ENCODE measurements around the gene LRRC71. TPM values are rescaled to one million over a fixed set of nuclear protein-coding genes. Genes with fewer than 3 reads are reported as not detected.

LRRC71 gene
- not detected in 2 replicates for total RNA-seq (2022)
- percentile 6 among the genes with signal in this experiment for Bru-seq, nascent RNA
- percentile 12 among the genes with signal in this experiment for BruChase-seq, experiment 1, labeled RNA remaining after a 6-hour chase
- not detected for BruChase-seq, experiment 2, labeled RNA remaining after a 2-hour chase
- long read RNA-seq = 0 reads

GRCh38 chr1:156920233-156921052 lies at the start of gene LRRC71:
LRRC71 (plus strand) TSS chr1:156920632; CDS start chr1:156920804, 172 bp downstream.
- H3K4me1 Mint-ChIP-seq (ENCODE audit: low read depth, unreplicated experiment) = no peaks in the 10 kb centered on the region
- intact Hi-C loops (cut with micrococcal nuclease; ENCODE audit: unreplicated experiment) = no loop called here

GRCh38 chr1:156873659-156874058 lies 46.8 kb upstream of the LRRC71 start:
- CTCF ChIA-PET = interaction anchor here (0.7 kb wide), 1 partner anchor 14 kb away, joined by 3 read pairs; no protein-coding TSS in a partner anchor
- no peaks in the 10 kb centered on the region for H3K4me1 Mint-ChIP-seq (ENCODE audit: low read depth, unreplicated experiment)
- H3K27ac Mint-ChIP-seq (ENCODE audit: unreplicated experiment) = no peak overlapping the region
- BruUV-seq (replicated peaks) = no TSS peak
- DNase-seq = no peak
- peaks cover 81% of the 10 kb centered on the region for H3K27me3 Mint-ChIP-seq (ENCODE audit: unreplicated experiment)
- no peaks in the 10 kb centered on the region for H3K36me3 Mint-ChIP-seq (ENCODE audit: insufficient read depth, unreplicated experiment)
- TF ChIP-seq CTCF (IDR thresholded peaks at IDR 0.05; ENCODE audit: unreplicated experiment) = no peak
- H3K4me3 Mint-ChIP-seq (ENCODE audit: low read depth, unreplicated experiment) = no peak overlapping the region
- intact Hi-C loops (cut with micrococcal nuclease; ENCODE audit: unreplicated experiment) = no loop called here
- H3K9me3 Mint-ChIP-seq (ENCODE audit: low read depth, unreplicated experiment) = no peaks in the 10 kb centered on the region

More at GRCh38 chr1:156920233-156921052, at the start of gene LRRC71:
- peak; percentile 87 for TF ChIP-seq CTCF (IDR thresholded peaks at IDR 0.05; ENCODE audit: unreplicated experiment)
- H3K36me3 Mint-ChIP-seq (ENCODE audit: insufficient read depth, unreplicated experiment) = no peaks in the 10 kb centered on the region
- peaks cover 72% of the 10 kb centered on the region for H3K27me3 Mint-ChIP-seq (ENCODE audit: unreplicated experiment)
- H3K9me3 Mint-ChIP-seq (ENCODE audit: low read depth, unreplicated experiment) = no peaks in the 10 kb centered on the region
- H3K4me3 Mint-ChIP-seq (ENCODE audit: low read depth, unreplicated experiment) = peak within 1 kb of the TSS; percentile 12
- no peak within 1 kb of the TSS for H3K27ac Mint-ChIP-seq (ENCODE audit: unreplicated experiment)
- BruUV-seq (replicated peaks) = no TSS peak
- CTCF ChIA-PET = no interaction called here
- peak; percentile 80 for DNase-seq

GRCh38 chr1:156874142-156874541 lies 46.3 kb upstream of the LRRC71 start:
- Mint-ChIP-seq H3K9me3 (ENCODE audit: low read depth, unreplicated experiment) (no peaks in the 10 kb centered on the region), H3K4me3 (ENCODE audit: low read depth, unreplicated experiment) (no peak overlapping the region), H3K27me3 (ENCODE audit: unreplicated experiment) (peaks cover 81% of the 10 kb centered on the region), H3K27ac (ENCODE audit: unreplicated experiment) (no peak overlapping the region), H3K36me3 (ENCODE audit: insufficient read depth, unreplicated experiment) (no peaks in the 10 kb centered on the region), H3K4me1 (ENCODE audit: low read depth, unreplicated experiment) (no peaks in the 10 kb centered on the region)
- no peak for TF ChIP-seq CTCF (IDR thresholded peaks at IDR 0.05; ENCODE audit: unreplicated experiment)
- no peak for DNase-seq
- no TSS peak for BruUV-seq (replicated peaks)
- CTCF ChIA-PET = interaction anchor here (0.5 to 1.5 kb wide), 2 partner anchors 14 to 206 kb away, joined by 5 to 6 read pairs; no protein-coding TSS in a partner anchor
- intact Hi-C loops (cut with micrococcal nuclease; ENCODE audit: unreplicated experiment) = no loop called here

- DNase-seq = no peak
- peaks cover 81% of the 10 kb centered on the region for H3K27me3 Mint-ChIP-seq (ENCODE audit: unreplicated experiment)
- H3K36me3 Mint-ChIP-seq (ENCODE audit: insufficient read depth, unreplicated experiment) = no peaks in the 10 kb centered on the region
- TF ChIP-seq CTCF (IDR thresholded peaks at IDR 0.05; ENCODE audit: unreplicated experiment) = no peak
- no peak overlapping the region for H3K27ac Mint-ChIP-seq (ENCODE audit: unreplicated experiment)
- intact Hi-C loops (cut with micrococcal nuclease; ENCODE audit: unreplicated experiment) = no loop called here
- no peaks in the 10 kb centered on the region for H3K4me1 Mint-ChIP-seq (ENCODE audit: low read depth, unreplicated experiment)
- no peak overlapping the region for H3K4me3 Mint-ChIP-seq (ENCODE audit: low read depth, unreplicated experiment)
- CTCF ChIA-PET = interaction anchor here (0.5 to 1.5 kb wide), 2 partner anchors 15 to 207 kb away, joined by 5 to 6 read pairs; no protein-coding TSS in a partner anchor
- no peaks in the 10 kb centered on the region for H3K9me3 Mint-ChIP-seq (ENCODE audit: low read depth, unreplicated experiment)
- no TSS peak for BruUV-seq (replicated peaks)
These were observed 45.7 kb upstream of the LRRC71 start for GRCh38 chr1:156874572-156875340.

Data from Calu3 (cell line).